Keratinocyte (primary cell): ENCODE measurements around the gene ACADL. TPM values are rescaled to one million over a fixed set of nuclear protein-coding genes. Genes with fewer than 3 reads are reported as not detected.

Experiments used
- DNase-seq: peaks from one replicate; pipeline ENCODE4 v3.0.0-alpha.2; 2011; ENCODE audit warnings: low read depth, missing footprints, low spot score
- FAIRE-seq: peaks from 2 replicates; lab custom pipeline; 2011; peaks lifted over from hg19 to GRCh38; lab: Jason Lieb, UNC
- H2AFZ ChIP-seq: 2 replicates; pipeline ENCODE4 v1.6.0; 2012; ENCODE audit warnings: low read length, control low read depth, inconsistent platforms; ENCODE audit not compliant: control insufficient read depth
- H3K27ac ChIP-seq: 2 replicates; pipeline ENCODE4 v1.5.1; 2011; ENCODE audit warnings: low read length; ENCODE audit not compliant: control insufficient read depth, insufficient read depth
- H3K27me3 ChIP-seq: 3 replicates; pipeline ENCODE4 v1.6.0; 2011; ENCODE audit warnings: low read length; ENCODE audit not compliant: control insufficient read depth, insufficient read depth; ENCODE audit errors: extremely low read depth
- H3K36me3 ChIP-seq, 2 experiments: 2 replicates in 1 of 2; 3 replicates in 1 of 2; pipeline ENCODE4 v1.5.1; 2011; ENCODE audit warnings: low read length in 2 of 2, mild to moderate bottlenecking in 1 of 2; ENCODE audit not compliant: control insufficient read depth in 2 of 2, insufficient read depth in 2 of 2; ENCODE audit errors: extremely low read depth in 1 of 2
- H3K4me1 ChIP-seq: 3 replicates; pipeline ENCODE4 v1.5.1; 2011; ENCODE audit warnings: low read length; ENCODE audit not compliant: control insufficient read depth, insufficient read depth; ENCODE audit errors: extremely low read depth
- H3K4me2 ChIP-seq: 3 replicates; pipeline ENCODE4 v1.6.0; 2011; ENCODE audit warnings: low read depth, low read length; ENCODE audit not compliant: control insufficient read depth, insufficient read depth; ENCODE audit errors: extremely low read depth
- H3K4me3 ChIP-seq, 3 experiments: fragments of 200-600 bp in 1 of 3; sonication (generic) in 1 of 3; 2 replicates in 2 of 3; 3 replicates in 1 of 3; pipeline ENCODE4 v1.5.1; 2011 to 2016; ENCODE audit warnings: low read length in 3 of 3, mild to moderate bottlenecking in 3 of 3, control low read depth in 2 of 3, inconsistent platforms in 1 of 3, low read depth in 1 of 3, mixed read lengths in 1 of 3, mixed run types in 1 of 3, moderate library complexity in 1 of 3; ENCODE audit not compliant: control insufficient read depth in 2 of 3, insufficient read depth in 2 of 3; ENCODE audit errors: extremely low read depth in 1 of 3
- H3K79me2 ChIP-seq: 2 replicates; pipeline ENCODE4 v1.6.0; 2012; ENCODE audit warnings: low read length; ENCODE audit not compliant: control insufficient read depth, insufficient read depth
- H3K9ac ChIP-seq: 3 replicates; pipeline ENCODE4 v1.6.0; 2011; ENCODE audit warnings: low read length; ENCODE audit not compliant: control insufficient read depth, insufficient read depth; ENCODE audit errors: extremely low read depth
- H3K9me1 ChIP-seq: 3 replicates; pipeline ENCODE4 v1.6.0; 2011; ENCODE audit warnings: low read length; ENCODE audit not compliant: control insufficient read depth, insufficient read depth; ENCODE audit errors: extremely low read depth
- H3K9me3 ChIP-seq: 2 replicates; pipeline ENCODE4 v1.5.1; 2012; ENCODE audit warnings: low read depth, low read length; ENCODE audit not compliant: control insufficient read depth
- H4K20me1 ChIP-seq: 3 replicates; pipeline ENCODE4 v1.6.0; 2011; ENCODE audit warnings: low read length; ENCODE audit not compliant: control insufficient read depth, insufficient read depth; ENCODE audit errors: extremely low read depth
- CTCF ChIP-seq, 3 experiments: IDR thresholded peaks in 1 of 3; conservative IDR thresholded peaks in 1 of 3; optimal IDR thresholded peaks in 1 of 3; 2 replicates in 2 of 3; 3 replicates in 1 of 3; pipeline versions ENCODE3 to v1.5.1; 2011; ENCODE audit warnings: low read length in 3 of 3, mild to moderate bottlenecking in 3 of 3, moderate library complexity in 2 of 3, control low read depth in 1 of 3, inconsistent platforms in 1 of 3; ENCODE audit not compliant: insufficient read depth in 2 of 3; ENCODE audit errors: extremely low read depth in 1 of 3
- EZH2 ChIP-seq: IDR thresholded peaks from one replicate; pipeline ENCODE4 v1.6.1; 2012; ENCODE audit warnings: inconsistent platforms, mild to moderate bottlenecking, low read length, moderate library complexity
- dilution Hi-C: fragments of 300-500 bp; cut with MboI; formaldehyde crosslinking; loops from one replicate; pipeline ENCODE4 v1.7.0; 2020; ENCODE audit warnings: low sequenced_read_pairs; ENCODE audit not compliant: extremely low pct_ligation_motif_present
- polyA plus RNA-seq, 5 experiments: library from polyadenylated mRNA; depleted of rRNA in 3 of 5; stranded (reverse) in 3 of 5; stranded (forward) in 1 of 5; unstranded in 1 of 5; fragments of >200 nt; gene quantifications; 1 replicate in 1 of 5; 2 replicates in 3 of 5; 3 replicates in 1 of 5; pipeline versions ENCODE4 v1.2.1 to v1.2.3, GENCODE V29; 2011 to 2012; ENCODE audit warnings: missing spikeins in 2 of 5, low read depth in 1 of 5, low replicate concordance in 1 of 5

The ACADL gene
- polyA plus RNA-seq, 1 donor (not counting 4 experiments of a cell fraction or from before 2014, with no cell fraction given): 0.10 TPM

GRCh38 chr2:210198326-210198725 is 26.9 kb downstream of the ACADL start:
- Histone ChIP-seq H2AFZ (no peak overlapping the region), H3K4me3 (no peak overlapping the region), H3K27me3 (no peaks in the 10 kb centered on the region), H3K4me2 (peak overlapping the region; percentile 56), H3K79me2 (no peaks in the 10 kb centered on the region), H3K9me1 (no peaks in the 10 kb centered on the region), H3K9ac (no peak overlapping the region), H3K4me1 (peaks cover 13% of the 10 kb centered on the region), H3K36me3 (no peaks in the 10 kb centered on the region), H3K27ac (no peak overlapping the region), H3K9me3 (no peaks in the 10 kb centered on the region), H4K20me1 (no peaks in the 10 kb centered on the region)
- FAIRE-seq (no peak), DNase-seq (no peak)
- dilution Hi-C loops: no loop called here
- no peak for TF ChIP-seq CTCF (optimal IDR thresholded peaks at IDR 0.05 in 1 of 3, IDR thresholded peaks at IDR 0.05 in 1 of 3, conservative IDR thresholded peaks at IDR 0.05 in 1 of 3; ENCODE audit: extremely low read depth in 1 of 3, insufficient read depth in 2 of 3, low read length in 3 of 3)
- TF ChIP-seq EZH2: no peak

GRCh38 chr2:210197720-210198119 is 27.5 kb downstream of the ACADL start:
- H3K4me1 ChIP-seq: peaks cover 11% of the 10 kb centered on the region
- H3K4me3 ChIP-seq: no peak overlapping the region
- FAIRE-seq (no peak), DNase-seq (no peak)
- no peak overlapping the region for H3K4me2 ChIP-seq
- H2AFZ ChIP-seq: no peak overlapping the region
- no peaks in the 10 kb centered on the region for H4K20me1 ChIP-seq
- no peak overlapping the region for H3K27ac ChIP-seq
- H3K27me3 ChIP-seq: no peaks in the 10 kb centered on the region
- no peaks in the 10 kb centered on the region for H3K36me3 ChIP-seq
- H3K79me2 ChIP-seq: no peaks in the 10 kb centered on the region
- TF ChIP-seq EZH2: no peak
- TF ChIP-seq CTCF (optimal IDR thresholded peaks at IDR 0.05 in 1 of 3, IDR thresholded peaks at IDR 0.05 in 1 of 3, conservative IDR thresholded peaks at IDR 0.05 in 1 of 3; ENCODE audit: extremely low read depth in 1 of 3, insufficient read depth in 2 of 3, low read length in 3 of 3): no peak
- no peaks in the 10 kb centered on the region for H3K9me1 ChIP-seq
- no peaks in the 10 kb centered on the region for H3K9me3 ChIP-seq
- H3K9ac ChIP-seq: no peak overlapping the region
- dilution Hi-C loops: no loop called here
